GM13976 (cell line): ENCODE measurements around the gene CGA.

Experiments
- DNase-seq: peaks from one replicate; pipeline ENCODE4 v3.0.0; 2012; ENCODE audit warnings: low spot score
- in situ Hi-C: fragments of 300-500 bp; cut with MboI; formaldehyde crosslinking; loops from one replicate; pipeline ENCODE4 v1.12.0; 2022; ENCODE audit warnings: low sequenced_read_pairs, mixed read lengths, inconsistent platforms; ENCODE audit not compliant: unreplicated experiment
- TF ChIP-seq, protein P1 (sequence below): IDR thresholded peaks from 2 replicates; pipeline ENCODE4 v1.5.1; 2012; ENCODE audit warnings: borderline replicate concordance, mild to moderate bottlenecking; ENCODE audit not compliant: insufficient read depth; ENCODE audit errors: extremely low read depth, missing control alignments, control extremely low read depth

Gene CGA

DNA sequence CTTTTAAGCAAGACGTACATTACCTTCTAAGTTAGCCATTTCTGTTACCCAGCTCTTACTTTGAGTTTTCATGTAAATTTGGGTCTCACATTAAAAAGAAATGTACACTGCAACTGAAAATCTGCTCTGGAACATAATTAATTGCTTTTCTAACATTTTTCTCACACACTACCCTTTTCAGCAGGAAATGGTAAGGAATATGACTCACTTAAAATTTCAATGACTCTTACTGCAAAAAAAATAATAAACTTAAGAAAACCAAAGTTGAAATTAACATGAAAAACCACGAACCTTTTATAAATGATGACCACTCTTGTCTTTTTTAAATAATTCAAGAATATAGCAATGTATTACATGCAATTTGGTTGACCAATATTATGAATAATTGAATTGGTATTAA, 1.3 kb downstream of the CGA start:
- no peak for DNase-seq
- TF ChIP-seq, protein P1, sequence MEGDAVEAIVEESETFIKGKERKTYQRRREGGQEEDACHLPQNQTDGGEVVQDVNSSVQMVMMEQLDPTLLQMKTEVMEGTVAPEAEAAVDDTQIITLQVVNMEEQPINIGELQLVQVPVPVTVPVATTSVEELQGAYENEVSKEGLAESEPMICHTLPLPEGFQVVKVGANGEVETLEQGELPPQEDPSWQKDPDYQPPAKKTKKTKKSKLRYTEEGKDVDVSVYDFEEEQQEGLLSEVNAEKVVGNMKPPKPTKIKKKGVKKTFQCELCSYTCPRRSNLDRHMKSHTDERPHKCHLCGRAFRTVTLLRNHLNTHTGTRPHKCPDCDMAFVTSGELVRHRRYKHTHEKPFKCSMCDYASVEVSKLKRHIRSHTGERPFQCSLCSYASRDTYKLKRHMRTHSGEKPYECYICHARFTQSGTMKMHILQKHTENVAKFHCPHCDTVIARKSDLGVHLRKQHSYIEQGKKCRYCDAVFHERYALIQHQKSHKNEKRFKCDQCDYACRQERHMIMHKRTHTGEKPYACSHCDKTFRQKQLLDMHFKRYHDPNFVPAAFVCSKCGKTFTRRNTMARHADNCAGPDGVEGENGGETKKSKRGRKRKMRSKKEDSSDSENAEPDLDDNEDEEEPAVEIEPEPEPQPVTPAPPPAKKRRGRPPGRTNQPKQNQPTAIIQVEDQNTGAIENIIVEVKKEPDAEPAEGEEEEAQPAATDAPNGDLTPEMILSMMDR: no peak
- in situ Hi-C loops: no loop called here

DNA sequence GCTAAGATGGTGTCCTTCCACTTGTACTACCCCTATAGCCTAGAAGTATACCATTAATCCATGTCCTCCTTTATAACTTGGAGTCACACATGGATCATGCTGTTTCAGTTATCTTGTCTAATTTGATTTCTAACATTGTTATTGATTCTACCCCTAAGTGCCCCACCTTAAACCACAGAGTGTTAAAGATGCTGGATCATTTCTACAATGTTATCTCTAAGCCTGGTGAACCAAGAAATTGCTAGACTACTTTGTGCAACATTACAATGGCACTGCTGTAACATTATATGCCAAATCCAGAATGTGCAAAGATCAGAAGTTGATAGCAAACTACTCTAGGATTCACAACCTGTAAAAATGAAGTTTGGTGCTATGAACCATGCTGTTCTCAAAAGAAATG, 1.7 kb downstream of the CGA start:
- in situ Hi-C loops: no loop called here
- no peak for DNase-seq
- TF ChIP-seq, protein P1: no peak

DNA sequence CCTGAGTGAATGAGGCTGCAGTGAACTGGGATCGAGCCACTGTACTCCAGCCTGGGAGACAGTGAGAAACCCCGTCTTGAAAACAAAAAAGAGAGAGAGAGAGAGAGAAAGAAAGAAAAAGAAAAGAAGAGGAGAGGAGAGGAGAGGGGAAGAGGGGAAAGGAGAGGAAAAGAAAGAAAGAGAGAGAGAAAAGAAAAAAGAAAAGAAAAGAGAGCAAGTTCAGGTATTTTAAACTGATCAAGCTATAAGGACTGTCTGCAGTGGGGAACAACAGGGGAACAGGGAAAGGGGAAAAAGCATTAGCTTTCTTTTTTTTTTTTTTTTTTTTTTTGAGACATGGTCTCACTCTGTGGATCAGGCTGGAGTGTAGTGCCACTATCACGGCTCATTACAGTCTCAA, 2.5 kb downstream of the CGA start:
- in situ Hi-C loops: no loop called here
- DNase-seq: no peak
- TF ChIP-seq, protein P1: no peak

DNA sequence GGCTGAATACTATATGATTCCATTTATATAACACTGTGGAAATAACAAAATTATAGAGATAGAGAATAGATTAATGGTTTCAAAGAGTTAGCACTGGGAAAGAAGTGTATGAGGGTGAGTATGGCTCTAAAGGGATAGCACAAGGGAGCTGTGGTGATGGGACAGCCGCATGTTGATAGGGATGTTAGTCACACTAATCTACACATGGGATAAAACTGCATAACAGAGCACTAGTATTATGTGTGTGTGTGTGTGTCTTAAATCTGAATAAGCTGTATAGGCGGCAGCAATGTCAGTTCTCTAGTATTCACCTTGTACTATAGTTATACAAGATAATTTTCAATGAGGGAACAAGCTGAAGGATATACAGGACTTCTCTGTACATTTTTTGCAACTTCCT, 5.8 kb downstream of the CGA start:
- no peak for DNase-seq
- TF ChIP-seq, protein P1: no peak
- in situ Hi-C loops: no loop called here

DNA sequence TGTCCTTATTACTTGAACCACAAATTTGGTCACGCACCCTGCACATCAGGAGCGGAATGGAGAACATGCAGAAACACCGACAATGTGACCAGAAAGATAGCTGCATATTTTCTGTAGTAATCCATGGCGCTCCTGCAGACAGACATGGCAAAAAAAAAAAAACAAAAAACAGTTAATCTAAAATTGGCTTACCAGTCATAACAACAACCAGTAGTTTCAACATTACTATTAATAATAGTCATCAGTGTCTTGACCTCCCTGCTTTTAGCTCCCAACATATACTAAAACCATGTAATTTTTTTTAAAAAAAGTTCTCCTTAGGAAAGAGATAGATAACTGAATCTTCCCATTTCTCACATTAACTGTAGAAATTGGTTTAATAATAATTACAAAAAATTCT, 6.8 kb downstream of the CGA start:
- TF ChIP-seq, protein P1: no peak
- in situ Hi-C loops: no loop called here
- no peak for DNase-seq

DNA sequence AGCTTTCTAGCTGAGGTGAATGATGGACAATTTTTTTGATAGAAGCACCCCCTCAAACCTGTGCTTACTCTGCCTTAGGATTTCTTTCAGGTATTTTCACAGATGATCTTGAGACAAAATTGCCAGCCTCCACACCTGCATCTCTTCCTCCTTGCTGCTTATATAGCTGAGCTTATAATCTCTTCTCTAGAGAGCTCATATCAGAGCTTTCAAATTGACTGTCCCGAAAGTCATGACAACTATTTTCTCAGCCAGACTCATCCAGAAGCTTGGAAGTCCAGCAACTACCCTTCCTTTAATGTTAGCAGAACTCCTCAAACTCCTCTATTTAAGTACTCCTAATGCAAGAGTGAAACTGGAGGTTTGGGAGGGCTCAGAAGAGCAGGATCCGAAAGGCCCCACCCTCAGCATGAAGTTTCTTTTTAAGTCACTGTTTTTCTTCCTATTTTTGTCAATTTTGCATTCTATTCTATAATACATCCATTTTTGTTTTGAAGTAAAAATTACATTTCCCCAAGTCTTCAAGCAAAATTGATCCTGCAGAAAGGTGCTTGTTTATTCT, 12.7 kb downstream of the CGA start:
- TF ChIP-seq, protein P1: no peak
- no peak for DNase-seq
- in situ Hi-C loops: no loop called here
